GM12864 (cell line): ENCODE measurements around the gene AARS2.
A peak's percentile ranks its signal among the peaks of the same experiment; 100 is the strongest.

Experiments used
- DNase-seq: peaks from one replicate; pipeline ENCODE4 v3.0.0-alpha.2; 2011; ENCODE audit warnings: low read depth
- H3K4me3 ChIP-seq: 2 replicates; pipeline ENCODE4 v1.5.1; 2011; ENCODE audit warnings: mild to moderate bottlenecking, low read depth, low read length, control low read depth
- TF ChIP-seq, protein P1 (sequence below): IDR thresholded peaks from 2 replicates; pipeline ENCODE4 v1.5.1; 2011; ENCODE audit warnings: low read depth, mild to moderate bottlenecking, moderate library complexity, low read length, control low read depth, inconsistent platforms; ENCODE audit errors: missing control alignments

The AARS2 gene

GRCh38 chr6:44292661-44293365 is 20.3 kb downstream of the AARS2 start:
- TF ChIP-seq, protein P1, sequence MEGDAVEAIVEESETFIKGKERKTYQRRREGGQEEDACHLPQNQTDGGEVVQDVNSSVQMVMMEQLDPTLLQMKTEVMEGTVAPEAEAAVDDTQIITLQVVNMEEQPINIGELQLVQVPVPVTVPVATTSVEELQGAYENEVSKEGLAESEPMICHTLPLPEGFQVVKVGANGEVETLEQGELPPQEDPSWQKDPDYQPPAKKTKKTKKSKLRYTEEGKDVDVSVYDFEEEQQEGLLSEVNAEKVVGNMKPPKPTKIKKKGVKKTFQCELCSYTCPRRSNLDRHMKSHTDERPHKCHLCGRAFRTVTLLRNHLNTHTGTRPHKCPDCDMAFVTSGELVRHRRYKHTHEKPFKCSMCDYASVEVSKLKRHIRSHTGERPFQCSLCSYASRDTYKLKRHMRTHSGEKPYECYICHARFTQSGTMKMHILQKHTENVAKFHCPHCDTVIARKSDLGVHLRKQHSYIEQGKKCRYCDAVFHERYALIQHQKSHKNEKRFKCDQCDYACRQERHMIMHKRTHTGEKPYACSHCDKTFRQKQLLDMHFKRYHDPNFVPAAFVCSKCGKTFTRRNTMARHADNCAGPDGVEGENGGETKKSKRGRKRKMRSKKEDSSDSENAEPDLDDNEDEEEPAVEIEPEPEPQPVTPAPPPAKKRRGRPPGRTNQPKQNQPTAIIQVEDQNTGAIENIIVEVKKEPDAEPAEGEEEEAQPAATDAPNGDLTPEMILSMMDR = no peak
- no peak overlapping the region for H3K4me3 ChIP-seq
- DNase-seq = no peak

DNA sequence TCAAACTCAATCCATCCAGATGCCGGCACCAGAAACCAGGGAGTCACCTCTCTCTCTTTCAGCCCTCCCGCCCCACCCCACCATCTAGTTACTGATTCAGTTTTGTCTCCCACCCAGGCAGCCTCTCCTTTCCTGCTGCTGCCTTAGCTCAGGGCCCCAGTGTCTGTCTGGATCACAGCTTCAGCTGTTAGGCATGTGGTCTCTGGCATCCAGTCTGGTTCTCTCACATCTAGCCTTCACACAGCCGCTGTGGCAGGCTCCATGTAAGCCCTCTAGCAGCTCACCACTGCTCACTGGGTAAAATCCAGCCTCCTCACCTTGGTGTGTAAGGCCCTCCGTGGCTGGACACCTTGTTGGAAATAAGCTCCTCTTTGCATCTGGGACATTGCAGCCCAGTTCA is 21.3 kb downstream of the AARS2 start:
- H3K4me3 ChIP-seq = no peak overlapping the region
- TF ChIP-seq, protein P1 = no peak
- no peak for DNase-seq

GRCh38 chr6:44289726-44290260 is 23.4 kb downstream of the AARS2 start:
- no peak for DNase-seq
- TF ChIP-seq, protein P1 = no peak

GRCh38 chr6:44286747-44287146 is 26.4 kb downstream of the AARS2 start:
- DNase-seq = no peak

More at GRCh38 chr6:44289726-44290260, 23.4 kb downstream of the AARS2 start:
- H3K4me3 ChIP-seq = no peak overlapping the region

GRCh38 chr6:44286285-44286565 is 26.9 kb downstream of the AARS2 start:
- DNase-seq = no peak
- TF ChIP-seq, protein P1 = no peak
- no peak overlapping the region for H3K4me3 ChIP-seq

More at GRCh38 chr6:44286747-44287146, 26.4 kb downstream of the AARS2 start:
- no peak overlapping the region for H3K4me3 ChIP-seq
- TF ChIP-seq, protein P1 = peak; percentile 14

GRCh38 chr6:44285552-44286284 is 27.4 kb downstream of the AARS2 start:
- TF ChIP-seq, protein P1 = no peak
- no peak for DNase-seq
- no peak overlapping the region for H3K4me3 ChIP-seq

- TF ChIP-seq, protein P1 = no peak
- no peak overlapping the region for H3K4me3 ChIP-seq
- DNase-seq = no peak
These were observed 28.3 kb downstream of the AARS2 start for GRCh38 chr6:44284867-44285266.
